Activated naive CD8-positive, alpha-beta T cell treated with anti-CD3 and anti-CD28 coated beads, Interleukin-2, amount 10 ng/mL, durations not matched to agents 7 days and 5 days (primary cell): Measurements from ENCODE around the gene VSIR. TPM values are rescaled to one million over a fixed set of nuclear protein-coding genes. Genes with fewer than 3 reads are reported as not detected.

Experiments
- ATAC-seq: fragments of 150-1000 bp; cut with Tn5 transposase; one replicate; pipeline ENCODE4 v1.10.0; 2021; ENCODE audit warnings: low read depth, moderate library complexity
- POLR2A ChIA-PET: fragments of 350-600 bp; sonication (Branson Sonifier 250); formaldehyde crosslinking; loops from one replicate; lab custom pipeline; 2021; ENCODE audit warnings: antibody characterized with exemption; lab: Charles Lee
- DNase-seq: peaks from one replicate; pipeline ENCODE4 v3.0.0; 2021
- H3K27ac Mint-ChIP-seq: one replicate; pipeline ENCODE4 v1.8.0; 2022; ENCODE audit warnings: mild to moderate bottlenecking, mixed read lengths
- H3K27me3 Mint-ChIP-seq: one replicate; pipeline ENCODE4 v1.8.0; 2022; ENCODE audit warnings: mild to moderate bottlenecking, moderate library complexity, mixed read lengths
- H3K36me3 Mint-ChIP-seq: one replicate; pipeline ENCODE4 v1.8.0; 2021; ENCODE audit warnings: mild to moderate bottlenecking, mixed read lengths
- H3K4me1 Mint-ChIP-seq: one replicate; pipeline ENCODE4 v1.8.0; 2021; ENCODE audit warnings: mixed read lengths
- H3K4me3 Mint-ChIP-seq: one replicate; pipeline ENCODE4 v1.8.0; 2022; ENCODE audit warnings: mild to moderate bottlenecking, moderate library complexity, mixed read lengths
- H3K9me3 Mint-ChIP-seq: one replicate; pipeline ENCODE4 v1.8.0; 2021; ENCODE audit warnings: mixed read lengths
- microRNA-seq: library from miRNA; unstranded; fragments of <30 nt; microRNA quantifications from one replicate; pipeline ENCODE4 v1.2.0, GENCODE V29; 2022
- total RNA-seq, 2 experiments: library from RNA; stranded (reverse); gene quantifications; one replicate each; pipeline ENCODE4 v1.2.3, GENCODE V29; 2021

VSIR gene
- total RNA-seq, 2 experiments from 2014 or later = 124 to 125 TPM

DNA sequence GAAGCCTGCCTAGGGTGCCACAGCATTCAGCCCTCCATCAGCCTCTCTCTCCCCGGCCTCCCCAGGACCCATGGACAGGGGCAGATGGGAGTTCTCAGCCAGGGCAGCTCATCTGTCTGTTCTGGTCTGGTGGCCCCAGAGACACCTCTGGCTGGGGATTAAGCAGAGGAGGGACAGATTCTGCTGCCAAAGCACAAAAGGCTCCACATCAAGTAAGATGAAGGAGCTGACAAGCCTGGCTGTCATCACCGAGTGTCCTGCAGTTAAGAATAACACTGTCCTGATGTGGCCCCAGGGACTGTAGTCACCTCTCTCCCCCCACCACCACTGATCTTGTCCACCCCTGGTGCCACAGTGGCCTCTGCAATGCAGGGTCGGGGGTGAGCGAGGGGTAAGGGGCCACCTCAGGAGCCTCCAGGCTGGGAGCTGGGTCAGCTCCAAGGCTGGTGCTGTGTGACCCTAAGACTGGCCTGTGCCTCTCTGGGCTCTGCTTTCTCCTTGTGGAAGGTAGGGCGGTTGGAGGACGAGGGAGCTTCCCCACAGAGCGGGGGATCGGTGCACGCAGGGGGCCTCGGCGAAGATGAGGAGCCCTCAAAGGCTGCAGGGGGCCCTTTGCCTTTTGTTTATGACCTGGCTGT is 72.5 kb downstream of the VSIR start:
- ATAC-seq = no peak
- no peak for DNase-seq
- Mint-ChIP-seq H3K27me3 (no peaks in the 10 kb centered on the region), H3K27ac (no peak overlapping the region), H3K4me1 (peaks cover 24% of the 10 kb centered on the region), H3K4me3 (no peak overlapping the region), H3K36me3 (no peaks in the 10 kb centered on the region), H3K9me3 (no peaks in the 10 kb centered on the region)
- POLR2A ChIA-PET = no interaction called here

DNA sequence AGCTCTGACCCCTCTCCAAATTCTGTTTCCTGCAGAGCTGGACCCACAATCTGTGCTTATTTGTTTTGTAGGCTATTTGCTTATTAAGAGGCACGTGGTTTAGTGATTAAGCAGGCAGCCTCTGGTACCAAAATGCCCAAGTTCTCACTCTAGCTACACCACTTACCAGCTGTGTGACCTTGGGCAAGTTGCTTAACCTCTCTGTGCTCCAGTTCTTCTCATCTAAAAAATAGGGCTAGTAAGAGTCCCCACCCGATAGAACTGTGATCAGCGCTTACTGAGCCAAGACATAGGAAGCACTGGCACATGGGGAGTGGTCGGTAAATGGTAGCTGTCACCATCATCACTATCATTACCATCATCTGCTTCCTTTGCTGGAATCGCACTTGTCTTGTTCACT is 74.6 kb downstream of the VSIR start:
- H3K9me3 Mint-ChIP-seq = no peaks in the 10 kb centered on the region
- no peak for ATAC-seq
- no peaks in the 10 kb centered on the region for H3K36me3 Mint-ChIP-seq
- H3K27me3 Mint-ChIP-seq = no peaks in the 10 kb centered on the region
- peak overlapping the region; percentile 39 for H3K4me3 Mint-ChIP-seq
- no peak for DNase-seq
- POLR2A ChIA-PET = interaction anchor here (1.0 to 4.9 kb wide), 6 partner anchors 8 to 74 kb away, joined by 3 to 27 read pairs (median 5); partner anchors contain the start of gene VSIR
- peak overlapping the region; percentile 78 for H3K27ac Mint-ChIP-seq
- peaks cover 35% of the 10 kb centered on the region for H3K4me1 Mint-ChIP-seq

DNA sequence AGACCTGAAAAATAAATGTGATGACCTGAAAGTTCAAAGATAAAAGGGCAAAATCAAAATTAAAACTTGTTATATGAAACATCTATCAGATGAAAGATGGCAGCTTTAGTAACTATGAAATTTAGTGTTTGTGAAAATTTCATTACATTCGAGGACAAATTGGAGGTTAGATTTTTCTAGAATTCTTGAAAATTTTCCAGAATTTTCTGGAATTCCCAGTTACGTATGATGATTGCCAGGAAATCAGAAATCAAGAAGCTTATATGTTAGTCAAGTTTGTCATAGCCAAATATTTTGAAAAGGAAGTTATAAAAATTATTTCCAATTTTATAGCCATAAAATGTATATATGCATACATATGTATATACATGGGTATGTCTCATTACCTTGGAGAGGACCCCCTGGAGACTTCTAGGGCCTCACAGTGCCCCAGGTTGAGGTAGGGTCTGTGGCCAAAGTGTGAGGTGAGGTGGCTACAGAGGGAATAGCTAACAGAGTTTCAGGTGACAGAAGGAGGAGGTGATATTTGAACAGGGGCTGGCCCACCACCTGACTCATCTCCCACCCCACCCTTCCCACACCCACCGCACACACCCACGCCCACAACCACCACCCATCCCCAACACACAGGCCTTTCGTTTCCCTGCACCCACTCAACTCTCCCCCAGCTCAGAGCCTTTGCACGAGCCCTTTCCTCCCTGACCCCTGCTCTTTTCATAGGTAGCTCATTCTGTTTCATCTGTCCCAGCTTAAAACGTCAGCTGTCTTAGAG is 75.2 kb downstream of the VSIR start:
- H3K9me3 Mint-ChIP-seq = no peaks in the 10 kb centered on the region
- POLR2A ChIA-PET = interaction anchor here (0.9 to 4.9 kb wide), 8 partner anchors 9 to 75 kb away, joined by 3 to 27 read pairs (median 4); partner anchors contain the start of gene VSIR
- H3K4me1 Mint-ChIP-seq = peaks cover 36% of the 10 kb centered on the region
- H3K27ac Mint-ChIP-seq = peak overlapping the region; percentile 78
- no peaks in the 10 kb centered on the region for H3K36me3 Mint-ChIP-seq
- ATAC-seq = peak; percentile 44
- H3K4me3 Mint-ChIP-seq = peak overlapping the region; percentile 39
- DNase-seq = peak; percentile 57
- no peaks in the 10 kb centered on the region for H3K27me3 Mint-ChIP-seq

Small RNA genes lying within 50 kb of the gene (microRNA-seq; reads per million reads assigned to microRNA genes)
- gene MIR7152 = not detected

Other genes with a start within 250 kb of the VSIR start
- under 1 TPM; 0.17 to 0.30 TPM for gene C10orf105, start 53.7 kb downstream of the VSIR start, total RNA-seq
- gene PSAP, start 77.7 kb upstream of the VSIR start, total RNA-seq = 100 to 1,000 TPM; 171 to 175 TPM
- gene CHST3, start 190.9 kb upstream of the VSIR start, total RNA-seq = not detected